GM21737 (cell line): ENCODE data around the gene SYNE2.

Experiments used
- ATAC-seq: cut with Tn5 transposase; IDR thresholded peaks from one replicate; pipeline ENCODE4 v1.9.1; 2021; ENCODE audit warnings: mild to moderate bottlenecking, moderate library complexity; ENCODE audit not compliant: unreplicated experiment

SYNE2 gene

DNA sequence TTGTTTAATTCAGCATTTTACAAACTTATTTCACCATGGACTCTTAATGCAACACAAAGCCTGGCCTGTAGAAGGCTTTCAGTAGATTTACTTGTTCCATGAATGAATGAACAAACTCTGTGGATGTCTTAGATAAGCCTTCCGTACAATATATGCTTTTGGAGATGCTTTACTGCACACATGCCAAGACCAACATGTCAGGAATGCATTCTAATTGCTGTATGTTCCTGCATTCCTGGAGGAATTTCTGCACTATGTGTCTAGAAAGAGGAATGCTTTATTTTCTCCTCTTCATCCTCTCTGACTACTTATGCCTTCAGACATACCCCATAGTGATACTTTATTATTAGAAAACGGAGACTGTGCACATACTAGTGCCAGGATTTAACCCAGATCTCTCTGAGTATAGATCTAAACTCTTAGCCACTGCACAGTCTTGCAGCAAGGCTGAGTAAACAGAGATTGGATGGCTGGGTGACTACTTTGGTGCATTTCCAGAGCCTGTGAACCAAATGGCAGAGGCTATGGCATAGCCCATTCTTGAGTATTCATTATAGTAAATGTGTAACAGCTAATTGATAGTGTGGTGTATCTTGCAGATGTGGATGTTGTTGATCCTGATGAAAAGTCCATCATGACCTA is 108.2 kb downstream of the SYNE2 start:
- ATAC-seq = no peak

DNA sequence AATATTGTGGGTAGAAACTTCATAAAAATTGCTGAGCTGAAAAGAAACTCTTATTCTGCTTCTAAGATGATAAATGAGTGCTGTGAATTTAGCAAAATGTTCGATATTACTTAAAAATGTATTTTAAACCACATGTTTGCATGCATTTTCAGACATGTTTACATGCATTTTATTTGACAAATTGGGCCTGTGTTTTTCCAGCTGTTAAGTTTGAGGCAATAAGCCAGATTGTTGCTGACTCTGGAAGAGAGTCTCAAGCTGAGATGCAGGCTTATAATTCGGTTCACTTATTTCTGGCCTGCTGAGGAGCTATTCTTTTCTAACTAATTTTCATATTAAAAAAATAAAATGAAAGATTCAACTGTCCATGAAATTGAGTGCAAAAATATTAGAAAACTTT is 110.1 kb downstream of the SYNE2 start:
- ATAC-seq = no peak

DNA sequence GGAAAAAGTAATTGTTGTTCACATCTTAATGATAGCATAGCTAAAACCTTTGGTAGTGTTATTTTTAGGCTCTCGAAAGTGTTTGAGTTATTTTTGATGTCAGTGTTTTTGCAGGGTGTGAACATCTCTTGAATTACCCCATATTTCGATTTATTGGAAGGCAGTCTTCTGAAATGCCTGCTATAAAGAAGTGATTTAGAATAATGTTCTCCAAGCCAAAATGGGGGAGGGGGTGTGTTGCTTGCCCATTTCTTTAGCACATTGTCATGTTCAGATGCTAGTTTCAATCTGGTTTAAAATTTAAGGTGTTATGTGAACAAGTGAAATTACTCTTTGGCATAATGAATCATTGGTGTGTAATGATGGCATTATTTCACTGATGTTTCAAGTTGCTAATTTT is 110.6 kb downstream of the SYNE2 start:
- ATAC-seq = no peak

DNA sequence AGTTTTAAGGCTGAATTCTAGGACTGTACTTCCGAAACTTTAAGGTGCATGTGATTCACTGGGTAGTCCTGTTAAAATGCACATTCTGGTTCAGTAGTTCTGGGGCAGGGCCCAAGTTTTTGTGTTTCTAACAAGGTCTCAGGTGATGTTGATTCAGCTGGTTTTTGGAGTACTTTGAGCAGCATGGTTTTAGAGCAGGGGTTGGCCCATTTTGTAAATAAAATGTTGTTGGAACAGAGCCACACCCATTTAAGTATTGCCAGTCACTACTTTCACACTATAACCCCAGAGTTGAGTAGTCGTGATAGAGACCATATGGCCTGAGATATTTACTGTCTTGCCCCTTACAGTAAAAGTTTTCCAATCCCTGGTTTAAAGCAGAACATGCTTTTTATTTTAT is 111.3 kb downstream of the SYNE2 start:
- ATAC-seq = no peak

DNA sequence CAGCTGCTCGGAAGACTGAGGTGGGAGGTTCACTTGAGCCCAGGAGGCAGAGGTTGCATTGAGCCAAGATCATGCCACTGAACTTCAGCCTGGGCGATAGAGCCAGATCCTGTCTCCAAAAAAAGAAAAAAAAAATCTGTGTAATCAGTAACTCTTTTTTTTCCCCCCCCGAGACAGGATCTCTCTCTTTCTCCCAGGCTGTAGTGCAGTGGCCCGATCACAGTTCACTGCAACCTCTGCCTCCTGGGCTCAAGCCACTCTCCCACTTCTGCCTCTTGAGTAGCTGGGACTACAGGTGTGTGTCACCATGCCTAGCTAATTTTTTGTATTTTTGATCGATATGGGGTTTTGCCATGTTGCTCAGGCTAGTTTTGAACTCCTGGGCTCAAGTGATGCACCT is 113.6 kb downstream of the SYNE2 start:
- no peak for ATAC-seq

DNA sequence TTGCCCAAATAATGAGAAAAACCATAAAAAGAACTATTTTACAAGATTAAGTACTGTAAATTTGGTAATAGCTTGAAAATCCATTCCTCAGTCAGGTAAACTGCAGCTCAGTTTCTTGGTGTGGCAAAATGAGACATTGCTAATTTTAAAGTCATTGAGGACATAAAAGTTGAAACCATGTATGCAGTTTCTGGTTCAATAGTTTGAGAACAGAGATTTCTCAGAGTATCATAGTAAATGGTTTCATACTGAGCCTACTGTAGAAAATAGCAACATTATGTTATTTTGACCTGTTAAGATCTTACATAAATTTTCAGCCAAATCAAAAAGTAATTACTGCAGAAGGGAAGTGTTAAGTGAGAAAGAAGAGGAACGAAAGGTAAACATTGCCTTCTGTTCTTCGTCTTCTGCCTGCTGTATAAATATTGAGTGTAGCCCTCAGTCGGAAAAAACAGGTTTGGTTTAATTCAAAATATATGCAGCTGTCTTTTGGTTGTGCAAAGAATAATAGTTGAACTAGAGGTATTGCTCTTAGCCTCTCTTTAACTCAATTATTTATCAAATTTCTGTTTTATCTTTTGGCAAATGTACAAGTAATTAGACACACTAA is 119.6 kb downstream of the SYNE2 start:
- ATAC-seq = no peak

DNA sequence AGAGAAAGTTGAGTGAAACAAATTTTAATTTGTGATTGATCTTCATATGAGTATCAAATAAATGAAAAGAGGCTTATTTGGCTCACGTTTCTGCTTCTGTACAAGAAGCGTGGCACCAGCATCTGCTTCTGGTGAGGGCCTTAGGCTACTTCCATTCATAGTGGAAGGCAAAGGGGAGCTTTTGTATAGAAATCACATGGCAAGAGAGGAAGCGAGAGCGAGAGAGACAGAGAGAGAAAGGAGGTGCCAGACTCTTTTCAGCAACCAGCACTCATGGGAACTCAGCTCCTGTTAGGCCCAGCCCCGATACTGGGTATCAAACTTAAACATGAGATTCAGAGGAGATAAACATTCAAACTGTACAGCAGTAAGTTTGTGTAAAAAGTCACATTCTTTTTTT is 121.4 kb downstream of the SYNE2 start:
- no peak for ATAC-seq

DNA sequence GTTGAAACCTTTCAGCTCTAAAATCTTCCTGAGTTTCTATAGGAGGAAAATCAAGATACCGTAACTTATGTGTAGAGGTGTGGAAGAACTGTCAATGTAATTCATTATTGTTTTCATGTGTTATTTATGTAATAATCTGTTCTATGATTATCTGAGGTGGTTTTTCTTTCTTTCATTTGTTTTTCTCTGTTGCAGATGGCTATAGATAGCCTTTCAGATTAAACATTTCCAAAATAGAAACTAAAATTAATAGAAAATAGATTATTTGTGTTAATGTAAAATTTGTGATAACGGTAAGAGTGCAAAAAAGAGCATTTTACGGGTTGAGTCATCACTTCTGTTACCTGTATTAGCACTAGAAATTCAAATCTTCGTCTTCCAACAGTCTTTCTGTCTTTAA is 128.8 kb downstream of the SYNE2 start:
- ATAC-seq = no peak

DNA sequence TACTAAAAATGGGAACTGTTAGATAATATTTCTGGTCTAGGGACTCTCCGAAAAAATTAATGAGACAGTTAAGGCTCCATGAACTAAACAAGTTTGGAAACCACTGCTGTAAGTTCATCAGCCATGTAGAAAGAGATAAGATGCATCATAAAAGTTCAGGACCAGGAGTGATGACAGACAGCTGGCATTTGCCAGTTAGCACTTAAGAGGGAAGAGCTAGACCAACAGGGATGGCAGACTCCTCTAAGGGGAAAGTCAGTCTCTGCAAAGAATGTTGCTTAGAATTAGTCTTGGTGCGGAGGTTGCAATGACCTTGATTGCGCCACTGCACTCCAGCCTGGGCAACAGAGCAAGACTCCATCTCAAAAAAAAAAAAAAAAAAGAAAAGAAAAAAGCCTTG is 129.4 kb downstream of the SYNE2 start:
- ATAC-seq = no peak

DNA sequence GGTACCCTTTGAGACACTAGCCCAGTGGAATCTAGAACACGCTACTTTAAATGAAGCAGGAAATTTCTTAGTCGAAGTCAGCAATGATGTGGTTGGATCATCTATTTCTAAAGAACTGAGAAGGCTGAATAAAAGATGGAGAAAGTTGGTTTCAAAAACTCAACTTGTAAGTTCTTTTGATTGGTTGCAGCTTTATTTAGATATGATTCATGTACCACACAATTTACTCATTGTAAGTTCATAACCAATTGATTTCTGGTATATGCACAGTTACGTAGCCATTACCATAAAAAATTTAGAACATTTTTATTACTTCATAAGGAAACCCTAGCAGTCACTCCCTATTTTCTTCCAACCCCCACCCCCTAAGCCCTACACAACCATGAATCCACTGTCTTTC is 129.8 kb downstream of the SYNE2 start:
- ATAC-seq = no peak

DNA sequence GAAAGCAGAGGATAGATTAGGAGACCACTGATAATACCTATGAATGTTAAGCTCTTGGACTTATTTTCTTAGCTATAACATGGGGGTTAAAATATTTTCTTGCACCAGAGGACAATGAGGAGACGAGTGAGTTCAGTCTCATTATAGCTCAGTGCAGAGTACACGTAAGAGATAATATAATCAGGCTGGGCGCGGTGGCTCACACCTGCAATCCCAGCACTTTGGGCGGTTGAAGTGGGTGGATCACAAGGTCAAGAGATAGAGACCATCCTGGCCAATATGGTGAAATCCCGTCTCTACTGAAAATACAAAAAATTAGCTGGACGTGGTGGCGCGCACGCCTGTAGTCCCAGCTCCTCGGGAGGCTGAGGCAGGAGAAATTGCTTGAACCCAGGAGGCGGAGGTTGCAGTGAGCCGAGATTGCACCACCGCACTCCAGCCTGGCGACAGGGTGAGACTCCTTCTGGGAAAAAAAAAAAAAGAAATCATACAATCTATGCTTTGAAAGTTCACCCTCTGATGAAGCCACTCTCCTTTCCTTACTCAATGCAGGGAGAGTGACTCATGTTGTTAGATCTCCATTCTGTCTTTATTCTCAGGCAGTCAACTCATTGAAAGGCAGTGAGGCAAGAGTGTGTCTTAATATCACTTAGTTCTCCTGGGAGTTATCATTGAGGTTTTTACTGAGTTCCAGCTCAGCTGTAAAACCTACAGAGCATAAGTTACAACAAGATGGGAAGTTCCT is 134.2 kb downstream of the SYNE2 start:
- no peak for ATAC-seq

DNA sequence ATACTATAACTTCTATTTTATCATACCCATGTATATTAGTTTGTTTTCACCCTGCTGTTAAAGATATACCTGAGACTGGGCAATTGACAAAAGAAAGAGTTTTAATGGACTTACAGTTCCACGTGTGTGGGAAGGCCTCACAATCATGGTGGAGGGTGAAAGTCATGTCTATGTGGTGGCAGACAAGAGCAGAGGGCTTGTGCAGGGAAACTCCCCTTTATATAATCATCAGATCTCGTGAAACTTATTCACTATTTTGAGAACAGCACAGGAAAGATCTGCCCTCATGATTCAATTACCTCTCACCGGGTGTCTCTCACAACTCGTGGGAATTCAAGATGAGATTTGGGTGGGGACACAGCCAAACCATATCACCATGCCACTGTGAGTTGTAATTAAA is 135.8 kb downstream of the SYNE2 start:
- no peak for ATAC-seq

DNA sequence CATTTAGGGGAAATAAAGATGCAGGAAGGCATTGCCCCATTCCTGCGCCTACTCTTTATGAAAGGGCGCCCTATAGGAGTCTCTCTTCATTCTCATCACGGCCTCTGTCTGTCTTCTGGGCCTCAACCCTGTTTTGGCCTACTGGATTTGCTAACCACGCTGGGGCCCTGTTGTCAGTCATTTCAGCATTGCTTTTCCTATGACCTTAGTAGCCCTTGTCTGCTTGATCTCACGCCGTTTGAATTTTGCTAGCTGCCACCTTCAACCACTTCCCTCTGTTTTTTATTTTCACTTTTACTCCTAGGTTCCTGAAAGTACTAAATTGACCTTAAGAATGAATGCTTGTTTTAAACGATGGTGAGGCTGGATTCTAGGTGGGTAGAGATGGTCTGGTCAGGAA is 139.0 kb downstream of the SYNE2 start:
- no peak for ATAC-seq

DNA sequence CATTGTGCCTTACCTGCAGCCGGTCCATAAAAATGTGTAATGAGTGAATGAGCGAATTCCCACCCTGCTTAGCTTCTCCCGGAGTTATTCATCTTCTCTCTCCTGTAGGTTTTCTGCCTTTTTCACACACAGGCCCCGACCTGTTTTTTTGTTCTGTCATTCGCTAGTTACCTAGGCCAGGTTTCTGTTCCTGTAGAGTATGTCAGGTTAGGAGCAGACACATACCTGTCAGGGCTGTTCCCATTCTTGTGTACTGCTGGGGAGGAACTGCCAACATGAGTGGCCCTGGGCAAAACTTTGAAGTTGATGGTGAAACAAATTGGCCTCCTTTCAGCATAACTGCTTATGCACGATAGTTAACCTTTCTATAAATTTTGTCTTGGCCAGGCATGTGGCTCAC is 140.1 kb downstream of the SYNE2 start:
- ATAC-seq = no peak

DNA sequence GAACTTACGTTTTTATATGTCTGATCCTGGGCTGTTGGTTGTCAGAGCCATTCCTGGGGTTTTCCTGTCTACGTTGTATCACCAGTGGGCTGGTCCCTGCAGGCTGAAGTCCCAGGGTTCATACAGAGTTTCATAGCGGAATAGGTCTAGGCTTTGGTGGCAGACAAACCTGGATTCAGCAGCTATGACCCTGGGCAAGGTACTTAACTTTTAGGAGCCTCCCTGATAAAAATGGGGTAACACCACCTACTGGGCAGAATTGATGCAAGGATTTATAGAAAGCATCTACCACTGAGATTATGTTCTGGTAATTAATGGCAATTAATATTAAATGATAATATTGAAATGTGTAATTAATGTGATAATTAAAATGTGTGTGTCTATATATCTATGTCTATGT is 141.2 kb downstream of the SYNE2 start:
- no peak for ATAC-seq

DNA sequence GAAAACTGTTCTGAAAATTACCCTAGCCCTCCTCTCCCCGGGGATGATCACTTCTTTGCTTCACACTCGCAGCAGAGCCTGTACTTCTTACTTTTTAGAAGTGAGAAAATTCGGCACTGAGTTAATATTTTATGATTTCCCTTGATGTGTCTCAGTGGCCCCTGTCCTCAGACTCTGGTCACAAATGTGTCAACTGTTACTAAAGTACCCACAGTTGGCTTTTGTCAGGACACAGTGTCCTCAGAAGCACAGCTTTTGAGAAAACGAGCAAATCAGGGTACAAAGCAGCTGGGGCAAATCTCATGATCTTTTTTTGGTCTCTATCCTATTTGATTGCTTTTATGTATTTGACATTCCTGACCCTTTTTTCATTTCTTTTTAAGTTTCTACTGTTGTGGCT is 142.5 kb downstream of the SYNE2 start:
- ATAC-seq = no peak

DNA sequence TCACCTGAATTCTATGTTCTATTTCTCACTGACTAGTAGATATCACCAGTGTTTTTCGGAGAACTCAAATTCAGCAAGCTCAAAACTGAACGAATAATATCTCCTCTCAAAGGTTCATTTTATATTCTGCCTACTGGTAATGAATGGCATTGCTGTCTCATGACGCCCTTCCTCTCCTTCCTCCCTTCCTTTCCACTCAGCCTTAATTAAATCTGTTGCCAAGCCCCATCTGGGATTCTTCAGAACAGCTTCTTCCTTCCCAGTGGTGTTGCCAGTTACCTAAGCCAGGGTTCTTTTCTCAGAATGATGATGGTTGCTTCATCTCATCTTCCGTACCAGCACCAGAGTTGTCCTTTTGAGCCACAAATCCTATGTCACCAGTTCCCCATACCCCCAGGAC is 143.2 kb downstream of the SYNE2 start:
- no peak for ATAC-seq

DNA sequence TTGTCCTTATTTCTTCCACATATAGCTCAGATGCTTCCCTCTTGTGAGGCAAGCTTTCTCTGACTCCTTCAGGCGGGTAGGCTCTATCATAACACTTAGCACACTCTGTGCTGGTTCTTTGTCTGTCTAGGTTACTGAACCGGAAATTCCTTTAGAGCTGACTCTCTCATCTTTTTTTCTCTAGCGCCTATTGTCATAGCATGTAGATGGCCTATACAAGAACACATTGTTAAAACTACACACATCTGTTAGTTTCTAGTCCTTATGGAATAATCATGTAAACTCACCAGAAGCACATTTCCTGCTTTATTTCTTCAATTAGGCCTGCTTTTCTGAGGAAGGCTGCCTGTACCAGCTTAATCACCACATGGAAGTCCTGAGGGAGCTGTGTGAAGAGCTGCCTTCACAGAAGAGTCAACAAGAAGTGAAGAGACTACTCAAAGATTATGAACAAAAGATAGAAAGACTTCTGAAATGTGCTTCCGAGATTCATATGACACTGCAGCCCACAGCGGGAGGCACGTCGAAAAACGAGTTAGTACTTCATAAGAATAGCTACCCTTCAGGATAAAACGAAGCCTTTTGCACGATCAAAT is 143.9 kb downstream of the SYNE2 start:
- no peak for ATAC-seq

DNA sequence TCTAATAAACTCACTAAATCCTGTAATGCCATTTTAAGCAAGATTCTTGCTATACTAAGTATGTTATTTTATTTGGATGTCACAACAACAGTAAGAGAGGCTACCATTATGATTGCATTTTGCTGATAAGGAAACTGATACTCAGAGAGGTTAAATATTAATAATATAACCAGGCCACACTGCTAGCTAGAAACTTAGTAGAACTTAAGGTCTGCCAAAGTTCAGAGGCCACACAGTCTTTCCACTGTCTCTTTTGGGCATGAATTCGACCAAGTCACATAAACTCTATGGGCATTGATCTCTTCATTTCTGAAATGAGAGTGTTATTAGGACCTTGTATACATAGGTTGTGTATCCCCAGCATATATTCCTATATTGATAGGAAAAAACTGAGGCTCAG is 147.9 kb downstream of the SYNE2 start:
- ATAC-seq = no peak

DNA sequence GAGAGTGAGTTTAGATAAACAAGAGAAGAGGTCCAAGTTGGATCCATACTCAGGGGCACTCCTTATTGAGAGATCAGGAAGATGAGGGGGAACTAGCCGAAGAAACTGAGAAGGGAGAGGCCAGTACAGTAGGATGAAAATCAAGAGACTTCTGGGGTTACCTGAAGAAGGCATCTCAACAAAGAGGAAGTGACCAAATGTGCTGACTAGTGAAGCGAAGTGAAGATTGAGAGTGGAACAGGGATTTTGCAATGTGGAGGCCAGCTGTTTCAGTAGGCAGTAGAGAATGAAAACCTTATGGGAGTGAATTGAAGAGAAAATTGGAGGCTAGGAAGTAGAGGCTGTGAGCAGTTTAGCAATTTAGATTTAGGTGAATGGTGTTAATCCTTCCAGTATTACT is 153.0 kb downstream of the SYNE2 start:
- no peak for ATAC-seq

DNA sequence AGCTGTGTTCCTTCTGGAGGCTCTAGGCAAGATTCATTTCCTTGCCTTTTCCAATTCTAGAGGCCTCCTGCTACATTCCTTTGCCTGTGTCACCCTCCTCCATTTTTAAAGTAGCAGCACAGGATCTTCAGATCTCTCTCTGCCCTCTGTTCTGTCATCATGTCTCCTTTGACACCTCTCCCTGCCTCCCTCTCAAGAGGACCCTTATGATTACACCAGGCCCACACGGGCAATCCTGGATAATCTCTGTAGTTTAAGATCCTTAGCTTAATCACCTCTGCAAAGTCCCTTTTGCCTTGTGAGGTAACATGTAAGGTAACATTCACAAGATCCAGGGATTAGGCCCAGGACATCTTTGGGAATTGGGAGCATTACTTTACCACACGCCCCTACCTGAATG is 155.2 kb downstream of the SYNE2 start:
- no peak for ATAC-seq

DNA sequence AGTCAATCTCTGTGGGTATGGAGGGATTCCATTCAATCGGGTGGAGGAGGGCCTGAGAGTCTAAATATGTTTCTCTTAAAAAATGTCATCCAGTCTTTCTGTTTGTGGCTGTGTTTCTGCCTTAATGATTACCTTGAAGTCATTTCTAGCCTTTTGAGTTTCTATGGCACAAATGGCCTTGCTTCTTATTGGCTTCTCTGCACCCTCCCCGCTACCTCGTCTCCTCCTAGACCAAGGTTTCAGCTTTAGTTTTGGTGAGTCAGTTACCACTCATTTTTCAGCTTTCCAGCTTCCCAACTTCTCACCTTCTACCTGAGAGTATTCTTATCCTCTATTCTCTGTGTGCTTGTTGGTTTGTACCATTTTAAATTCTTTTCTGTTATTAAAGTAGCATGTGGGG is 159.2 kb downstream of the SYNE2 start:
- ATAC-seq = no peak
